HG03520 (cell line): ENCODE measurements around the gene AKAP13.

Experiments
- ATAC-seq: cut with Tn5 transposase; IDR thresholded peaks from one replicate; pipeline ENCODE4 v1.9.1; 2021; ENCODE audit warnings: mild to moderate bottlenecking, moderate library complexity; ENCODE audit not compliant: unreplicated experiment

Gene AKAP13

DNA sequence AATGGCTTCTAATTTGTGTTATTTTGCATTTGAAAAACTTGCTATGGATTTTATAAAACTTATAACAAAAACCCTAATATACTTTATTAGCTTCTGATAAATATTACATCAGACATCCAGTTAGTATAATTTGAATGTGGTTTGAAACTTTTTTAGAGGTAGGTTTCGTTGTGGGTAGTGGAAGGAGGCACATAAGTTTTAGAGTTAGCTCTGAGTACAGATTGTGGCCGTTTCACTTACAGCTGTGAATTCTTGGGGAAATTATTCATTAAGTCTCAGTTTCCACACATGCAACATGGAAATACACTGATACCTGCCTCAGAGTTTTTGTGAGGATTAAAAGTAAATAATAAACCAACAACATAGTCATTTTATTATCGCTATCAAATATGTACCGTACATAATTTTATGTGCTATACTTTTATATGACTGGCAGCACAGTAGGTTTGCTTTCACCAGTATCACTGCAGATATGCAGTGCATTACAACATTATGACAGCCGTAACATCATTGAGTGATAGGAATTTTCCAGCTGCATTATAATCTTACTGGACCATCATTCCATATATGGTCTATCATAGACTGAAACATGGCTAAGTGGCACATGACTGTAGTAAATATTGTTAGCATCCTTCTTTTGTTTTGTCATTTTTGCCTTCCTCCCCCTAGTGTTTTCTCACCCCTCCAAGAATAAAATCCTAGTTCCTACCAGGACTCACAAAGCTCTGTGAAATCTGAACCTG, 175.6 kb downstream of the AKAP13 start:
- peak; percentile 48 for ATAC-seq

DNA sequence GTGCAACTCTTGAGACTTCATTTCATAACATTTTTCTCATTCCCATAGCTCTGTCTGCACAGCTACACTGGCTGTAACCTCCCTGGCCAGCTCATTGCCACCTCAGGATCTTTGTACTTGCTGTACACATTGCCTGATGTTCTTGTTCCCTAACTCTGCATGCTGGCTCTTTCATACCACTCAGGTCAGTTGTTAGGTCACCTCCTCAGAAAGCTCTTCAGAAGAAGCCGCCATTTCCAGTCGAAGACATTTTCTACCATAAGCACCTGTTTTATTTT, 176.2 kb downstream of the AKAP13 start:
- no peak for ATAC-seq

GRCh38 chr15:85557385-85557784, 177.0 kb downstream of the AKAP13 start:
- no peak for ATAC-seq

DNA sequence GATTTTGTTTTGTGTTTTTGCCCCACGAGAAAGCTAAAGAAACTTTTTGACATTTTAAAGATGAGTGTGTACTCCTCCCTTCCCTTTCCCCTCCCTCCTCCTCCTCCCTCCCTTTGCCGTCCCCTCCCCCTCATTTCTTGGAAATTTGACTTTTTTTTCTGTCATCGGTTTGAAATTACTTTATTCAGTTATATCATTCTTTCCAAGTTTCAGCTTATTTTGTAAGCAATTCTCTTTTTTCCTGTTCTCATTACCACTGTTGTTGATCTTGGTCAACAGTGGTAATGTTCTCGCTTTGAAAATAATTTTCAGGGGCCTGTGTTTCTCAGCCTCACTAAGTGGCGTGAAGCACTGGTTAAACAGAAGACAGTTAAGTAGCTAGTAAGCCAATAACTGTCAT, 178.4 kb downstream of the AKAP13 start:
- no peak for ATAC-seq

GRCh38 chr15:85559530-85559929, 179.1 kb downstream of the AKAP13 start:
- no peak for ATAC-seq

- ATAC-seq, result no peak
Observed at GRCh38 chr15:85562824-85563223, 182.4 kb downstream of the AKAP13 start.

GRCh38 chr15:85563328-85563727, 182.9 kb downstream of the AKAP13 start:
- ATAC-seq, result no peak

DNA sequence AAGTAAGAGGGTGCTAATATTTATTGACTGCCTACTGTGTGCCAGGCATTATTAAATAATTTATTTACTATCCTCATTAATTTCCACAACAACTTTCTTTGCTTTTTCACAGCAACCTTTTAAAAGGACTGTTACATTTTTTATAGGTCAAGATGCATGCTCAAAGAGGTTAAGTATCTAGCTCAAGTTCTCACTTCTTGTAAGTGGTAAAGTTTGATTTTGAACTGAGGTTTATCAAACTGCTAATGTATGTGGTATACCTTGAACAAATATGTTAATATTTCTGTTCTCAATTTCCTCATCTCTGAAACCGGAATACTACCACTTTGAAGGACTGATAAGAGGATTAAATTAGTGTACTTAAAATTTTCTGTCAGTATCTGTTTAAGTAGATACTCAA, 183.3 kb downstream of the AKAP13 start:
- ATAC-seq, result no peak

- ATAC-seq, result no peak
Observed at GRCh38 chr15:85564686-85565085, 184.3 kb downstream of the AKAP13 start.

- no peak for ATAC-seq
Observed at GRCh38 chr15:85568261-85568808, 187.9 kb downstream of the AKAP13 start.

GRCh38 chr15:85570336-85570735, 189.9 kb downstream of the AKAP13 start:
- ATAC-seq, result no peak

- ATAC-seq, result no peak
Observed at GRCh38 chr15:85571780-85572179, 191.4 kb downstream of the AKAP13 start.

- ATAC-seq, result no peak
Observed at GRCh38 chr15:85576392-85576791, 196.0 kb downstream of the AKAP13 start.

DNA sequence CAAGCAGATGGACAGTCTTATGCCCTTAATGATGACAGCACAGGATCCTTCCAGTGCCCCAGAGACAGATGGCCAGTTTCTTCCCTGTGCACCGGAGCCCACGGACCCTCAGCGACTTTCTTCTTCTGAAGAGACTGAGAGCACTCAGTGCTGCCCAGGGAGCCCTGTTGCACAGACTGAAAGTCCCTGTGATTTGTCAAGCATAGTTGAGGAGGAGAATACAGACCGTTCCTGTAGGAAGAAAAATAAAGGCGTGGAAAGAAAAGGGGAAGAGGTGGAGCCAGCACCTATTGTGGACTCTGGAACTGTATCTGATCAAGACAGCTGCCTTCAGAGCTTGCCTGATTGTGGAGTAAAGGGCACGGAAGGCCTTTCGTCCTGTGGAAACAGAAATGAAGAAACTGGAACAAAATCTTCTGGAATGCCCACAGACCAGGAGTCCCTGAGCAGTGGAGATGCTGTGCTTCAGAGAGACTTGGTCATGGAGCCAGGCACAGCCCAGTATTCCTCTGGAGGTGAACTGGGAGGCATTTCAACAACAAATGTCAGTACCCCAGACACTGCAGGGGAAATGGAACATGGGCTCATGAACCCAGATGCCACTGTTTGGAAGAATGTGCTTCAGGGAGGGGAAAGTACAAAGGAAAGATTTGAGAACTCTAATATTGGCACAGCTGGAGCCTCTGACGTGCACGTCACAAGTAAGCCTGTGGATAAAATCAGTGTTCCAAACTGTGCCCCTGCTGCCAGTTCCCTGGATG, 198.7 kb downstream of the AKAP13 start:
- no peak for ATAC-seq

GRCh38 chr15:85579957-85580694, 199.7 kb downstream of the AKAP13 start:
- no peak for ATAC-seq

DNA sequence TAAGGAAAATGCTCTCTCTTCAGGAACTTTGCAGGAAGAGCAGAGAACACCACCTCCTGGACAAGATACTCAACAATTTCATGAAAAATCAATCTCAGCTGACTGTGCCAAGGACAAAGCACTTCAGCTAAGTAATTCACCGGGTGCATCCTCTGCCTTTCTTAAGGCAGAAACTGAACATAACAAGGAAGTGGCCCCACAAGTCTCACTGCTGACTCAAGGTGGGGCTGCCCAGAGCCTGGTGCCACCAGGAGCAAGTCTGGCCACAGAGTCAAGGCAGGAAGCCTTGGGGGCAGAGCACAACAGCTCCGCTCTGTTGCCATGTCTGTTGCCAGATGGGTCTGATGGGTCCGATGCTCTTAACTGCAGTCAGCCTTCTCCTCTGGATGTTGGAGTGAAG, 200.5 kb downstream of the AKAP13 start:
- no peak for ATAC-seq

DNA sequence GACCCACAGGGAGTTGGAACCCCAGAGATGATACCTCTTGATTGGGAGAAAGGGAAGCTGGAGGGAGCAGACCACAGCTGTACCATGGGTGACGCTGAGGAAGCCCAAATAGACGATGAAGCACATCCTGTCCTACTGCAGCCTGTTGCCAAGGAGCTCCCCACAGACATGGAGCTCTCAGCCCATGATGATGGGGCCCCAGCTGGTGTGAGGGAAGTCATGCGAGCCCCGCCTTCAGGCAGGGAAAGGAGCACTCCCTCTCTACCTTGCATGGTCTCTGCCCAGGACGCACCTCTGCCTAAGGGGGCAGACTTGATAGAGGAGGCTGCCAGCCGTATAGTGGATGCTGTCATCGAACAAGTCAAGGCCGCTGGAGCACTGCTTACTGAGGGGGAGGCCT, 201.1 kb downstream of the AKAP13 start:
- ATAC-seq, result no peak

GRCh38 chr15:85582131-85583079, 202.0 kb downstream of the AKAP13 start:
- ATAC-seq, result peak; percentile 29

DNA sequence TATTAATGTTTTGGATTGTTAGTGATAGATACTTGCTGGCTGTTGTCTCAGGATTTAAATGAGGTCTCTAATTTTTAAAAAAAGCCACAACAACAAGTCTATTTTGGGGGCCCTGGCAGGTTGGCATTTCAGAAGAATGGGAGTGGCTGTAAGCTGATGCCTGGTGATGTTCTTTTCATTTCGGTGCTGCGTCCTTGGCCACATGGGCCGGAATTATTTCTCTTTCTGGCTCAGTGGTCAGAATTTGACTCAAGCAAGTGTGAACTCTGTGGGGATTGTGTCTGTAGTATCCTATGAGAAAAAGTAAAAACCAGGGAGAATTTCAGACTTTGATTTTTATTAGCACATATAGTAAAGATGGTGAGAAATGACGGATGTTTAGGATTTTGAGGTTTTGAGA, 203.0 kb downstream of the AKAP13 start:
- ATAC-seq, result no peak

DNA sequence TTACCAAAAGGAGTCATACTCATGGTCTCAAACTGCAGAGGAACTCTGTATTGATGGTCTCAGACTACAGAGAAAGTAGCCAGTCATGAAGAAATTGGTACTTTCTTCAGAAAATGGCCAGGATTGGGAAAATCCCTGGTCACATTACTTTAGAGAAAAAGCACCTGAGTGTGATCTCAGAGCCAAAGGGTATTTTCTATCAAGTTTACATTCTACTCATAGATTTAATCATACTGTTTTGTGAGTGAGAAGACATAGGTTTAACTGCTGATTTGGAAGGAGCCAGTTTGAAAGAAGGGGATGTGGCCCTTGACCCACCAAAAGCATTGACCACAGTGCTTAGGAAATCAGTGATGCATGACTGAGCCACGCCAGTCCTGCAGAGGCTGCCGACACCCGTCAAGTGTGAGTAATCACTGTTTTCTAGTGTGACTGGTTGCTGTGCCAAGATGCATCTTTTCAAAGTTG, 203.6 kb downstream of the AKAP13 start:
- ATAC-seq, result peak; percentile 54
